Glomerular visceral epithelial cell (primary cell): Measurements from ENCODE around the gene CPSF7.
A peak's percentile ranks its signal among the peaks of the same experiment; 100 is the strongest.
"Not testable (repeated sequence)": the region's sequence is repeated elsewhere in the genome, so short reads cannot be mapped to it uniquely, and the experiment has no call there.

ENCODE experiments used
- DNase-seq: peaks from one replicate; pipeline ENCODE4 v3.0.0-alpha.2; 2016; ENCODE audit errors: extremely low spot score

The CPSF7 gene

DNA sequence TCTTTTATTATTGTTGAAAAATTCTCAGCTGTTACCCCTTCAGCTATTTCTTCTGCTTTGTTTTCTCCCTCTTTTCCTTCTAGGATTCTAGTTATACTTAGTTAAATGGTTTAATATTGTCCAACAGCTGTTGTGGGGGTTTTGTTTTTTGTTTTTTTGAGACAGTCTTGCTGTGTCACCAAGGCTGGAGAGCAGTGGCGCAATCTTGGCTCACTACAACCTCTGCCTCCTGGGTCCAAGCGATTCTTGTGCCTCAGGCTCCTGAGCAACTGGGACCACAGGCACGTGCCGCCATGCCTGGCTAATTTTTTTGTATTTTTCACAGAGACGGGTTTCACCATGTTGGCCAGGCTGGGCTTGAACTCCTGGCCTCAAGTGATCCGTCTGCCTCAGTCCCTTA is 12.8 kb upstream of the CPSF7 start:
- DNase-seq = no peak

DNA sequence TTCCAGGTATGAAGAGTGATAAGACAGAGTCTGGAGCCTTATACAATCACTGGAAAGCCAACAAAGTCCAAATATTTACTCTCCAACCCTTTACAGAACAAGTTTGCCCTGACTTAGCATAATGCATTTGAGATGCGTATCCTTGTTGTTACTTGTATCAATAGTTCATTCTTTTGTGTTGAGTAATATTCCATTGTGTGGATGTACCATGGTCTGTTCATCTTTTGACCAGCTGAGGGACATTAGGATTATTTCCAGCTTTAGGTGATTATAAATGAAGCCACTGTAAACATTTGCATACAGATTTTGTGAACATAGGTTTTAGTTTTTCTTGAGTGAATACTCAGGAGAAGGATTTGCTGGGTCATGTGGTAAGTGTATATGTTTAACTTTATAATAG is 9.8 kb upstream of the CPSF7 start:
- DNase-seq = no peak

DNA sequence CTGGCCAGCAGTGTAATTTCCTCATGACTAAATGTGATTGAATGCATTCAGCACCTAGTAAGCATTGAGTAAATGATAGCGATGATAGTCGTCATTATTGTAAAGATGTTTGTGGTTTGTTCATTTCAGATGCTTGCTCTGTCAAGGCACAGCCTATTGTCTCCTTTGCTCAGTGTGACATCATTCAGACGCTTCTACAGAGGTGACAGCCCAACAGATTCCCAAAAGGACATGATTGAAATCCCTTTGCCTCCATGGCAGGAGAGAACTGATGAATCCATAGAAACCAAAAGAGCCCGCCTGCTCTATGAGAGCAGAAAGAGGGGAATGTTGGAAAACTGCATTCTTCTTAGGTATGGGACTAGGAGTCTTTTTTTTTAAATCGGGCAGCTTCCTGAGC is 7.7 kb upstream of the CPSF7 start:
- DNase-seq = no peak

DNA sequence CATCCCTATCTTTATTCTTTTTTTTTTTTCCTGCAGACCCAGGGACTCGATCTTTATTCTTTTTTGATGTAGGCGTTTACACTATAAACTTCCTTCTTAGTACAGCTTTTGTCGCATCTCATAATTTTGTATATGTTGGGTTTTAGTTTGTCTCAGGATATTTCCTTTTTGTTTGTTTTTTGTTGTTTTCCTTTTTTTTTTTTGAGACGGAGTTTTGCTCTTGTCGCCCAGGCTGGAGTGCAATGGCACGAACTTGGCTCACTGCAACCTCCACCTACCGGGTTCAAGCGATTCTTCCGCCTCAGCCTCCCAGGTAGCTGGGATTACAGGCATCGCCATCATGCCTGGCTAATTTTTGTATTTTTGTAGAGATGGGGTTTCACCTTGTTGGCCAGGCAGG is 1.1 kb upstream of the CPSF7 start:
- DNase-seq = not testable (repeated sequence)

DNA sequence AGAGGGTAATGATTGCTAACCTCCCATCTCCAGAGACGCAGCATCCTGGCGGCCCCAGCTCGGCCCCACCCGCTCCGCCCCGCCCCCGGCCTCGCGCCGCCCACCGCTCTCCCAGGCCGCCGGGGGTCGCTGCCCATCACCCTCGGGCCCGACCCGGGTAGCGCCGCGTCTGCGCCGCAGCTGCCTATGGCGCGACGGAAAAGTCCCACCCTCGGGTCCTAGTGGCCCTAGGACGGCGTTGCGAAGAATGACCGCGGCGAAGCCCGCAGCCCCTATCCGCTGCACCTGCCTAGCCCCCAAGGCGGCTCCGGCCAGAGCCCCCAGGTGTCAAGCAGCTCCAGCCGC is 457 bp downstream of the CPSF7 start:
- peak; percentile 67 for DNase-seq

DNA sequence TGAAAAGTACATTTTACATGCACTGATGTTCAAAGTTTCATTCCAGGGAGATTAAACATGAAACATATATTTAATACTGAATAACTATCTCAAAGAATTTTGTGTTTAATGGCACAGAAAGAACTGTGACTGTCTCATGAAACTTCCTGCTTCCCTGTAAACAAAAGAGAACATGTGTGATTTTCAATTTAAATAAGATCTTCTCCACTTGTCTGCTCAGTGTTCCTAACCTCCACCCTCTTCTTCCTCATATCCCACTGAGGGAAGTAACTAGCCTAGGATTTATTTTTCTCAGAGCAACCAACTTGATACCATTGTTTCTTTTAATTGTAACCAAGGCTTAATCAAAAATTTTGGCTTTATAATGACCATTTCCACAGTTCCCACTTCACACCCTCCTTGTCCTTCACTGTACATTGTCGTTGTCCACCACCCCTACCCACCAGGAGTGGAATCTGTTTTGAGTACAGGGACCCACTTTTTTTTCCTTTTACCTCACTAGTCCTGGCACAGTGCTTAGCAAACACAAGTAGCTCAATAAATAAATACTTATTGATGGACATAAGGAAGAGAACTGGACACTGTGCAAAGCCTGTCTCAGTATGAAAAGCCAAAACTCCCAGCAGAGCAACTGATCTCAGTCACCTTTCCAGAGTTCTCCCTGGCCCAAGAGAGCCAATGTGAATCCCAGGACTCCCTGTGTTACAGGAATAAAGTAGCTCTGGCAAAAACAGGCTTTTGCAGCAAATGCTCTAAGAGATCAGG is 4.2 kb downstream of the CPSF7 start:
- DNase-seq = no peak

DNA sequence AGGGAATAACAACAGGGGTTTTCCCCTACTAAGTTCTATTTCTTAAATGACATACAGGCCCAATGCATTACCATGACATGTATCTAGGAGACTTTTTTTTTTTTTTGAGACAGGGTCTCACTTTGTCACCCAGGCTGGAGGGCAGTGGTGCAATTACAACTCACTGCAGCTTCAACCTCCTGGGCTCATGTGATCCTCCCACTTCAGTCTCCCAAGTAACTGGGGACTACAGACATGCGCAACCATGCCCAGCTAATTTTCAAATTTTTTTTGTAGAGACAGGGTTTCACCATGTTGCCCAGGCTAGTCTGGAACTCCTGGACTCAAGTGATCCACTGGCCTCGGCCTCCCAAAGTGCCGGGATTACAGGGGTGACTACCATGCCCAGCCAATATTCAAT is 7.5 kb downstream of the CPSF7 start:
- DNase-seq = no peak

DNA sequence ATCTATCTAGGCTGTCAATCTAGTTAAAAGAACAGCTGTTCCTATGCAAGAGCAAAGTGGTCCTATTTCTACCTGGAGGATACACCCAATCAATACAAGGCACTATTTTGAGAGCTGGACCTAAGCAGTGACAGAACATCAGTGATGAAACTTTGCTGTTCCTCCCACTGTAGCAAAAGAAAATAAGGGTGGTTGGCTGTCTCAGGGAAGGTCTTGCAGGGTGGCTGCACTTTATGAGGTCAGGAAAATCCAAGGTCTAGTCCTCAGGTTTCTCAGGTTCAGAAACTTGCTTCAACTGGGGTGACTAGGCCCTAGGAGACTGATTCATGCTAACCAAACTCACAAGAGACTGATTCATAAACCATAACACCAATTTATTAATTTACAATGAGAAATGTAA is 11.6 kb downstream of the CPSF7 start:
- DNase-seq = peak; percentile 38

DNA sequence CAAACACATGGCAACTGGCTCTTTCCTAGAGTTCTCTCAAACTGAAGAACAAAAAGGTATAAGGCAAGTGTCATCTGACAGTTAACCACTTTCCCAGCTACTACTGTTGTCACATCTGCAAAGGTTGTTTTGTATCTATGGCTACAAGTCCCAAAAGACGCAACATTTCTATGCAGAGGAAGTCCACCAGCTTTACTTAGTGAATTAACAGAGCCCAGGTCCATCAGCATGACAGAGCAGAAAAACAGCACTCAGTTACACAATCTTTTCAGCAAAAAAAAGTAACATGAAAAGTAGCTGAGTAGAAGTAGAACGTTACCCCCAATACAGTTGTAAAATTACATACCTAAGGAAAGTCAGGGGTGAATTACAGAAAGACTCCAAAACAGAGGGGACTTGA is 12.1 kb downstream of the CPSF7 start:
- DNase-seq = no peak

DNA sequence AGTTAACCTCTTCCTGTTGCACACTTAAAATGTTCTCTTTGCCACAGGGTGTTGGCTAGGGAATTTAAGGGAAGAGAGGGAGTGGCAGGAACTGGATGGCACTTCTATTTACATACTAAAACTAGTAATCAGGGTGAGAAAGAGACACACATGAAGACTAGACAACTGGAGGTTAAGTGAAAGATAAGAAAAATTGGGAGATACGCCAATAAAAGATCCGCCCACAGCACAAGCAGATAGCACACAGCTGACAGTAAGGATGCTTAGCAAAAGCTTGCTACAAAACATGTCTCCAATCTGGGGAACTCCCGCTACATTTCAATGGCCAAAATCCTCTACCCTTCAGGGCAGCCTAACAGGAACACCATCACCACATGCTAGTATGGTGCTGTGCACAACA is 12.8 kb downstream of the CPSF7 start:
- DNase-seq = no peak

DNA sequence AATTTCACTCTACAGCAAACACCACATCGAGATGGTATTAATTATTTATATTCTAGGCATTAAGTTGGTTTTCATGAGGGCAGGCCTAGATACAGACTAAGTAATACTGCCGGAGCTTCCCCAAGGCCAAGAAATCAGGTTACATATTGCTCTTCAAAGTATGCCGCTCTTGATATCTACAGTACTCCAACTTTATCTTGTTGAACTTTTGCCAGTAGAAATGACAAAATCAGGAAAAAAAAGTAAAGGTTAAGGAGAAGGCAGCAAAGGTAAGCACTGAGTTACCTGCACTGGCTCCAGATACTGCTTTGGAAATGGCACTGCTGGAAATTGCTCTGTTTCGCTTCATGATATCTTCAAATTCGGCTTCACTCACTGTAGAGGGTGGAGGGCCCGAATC is 14.4 kb downstream of the CPSF7 start:
- DNase-seq = no peak

DNA sequence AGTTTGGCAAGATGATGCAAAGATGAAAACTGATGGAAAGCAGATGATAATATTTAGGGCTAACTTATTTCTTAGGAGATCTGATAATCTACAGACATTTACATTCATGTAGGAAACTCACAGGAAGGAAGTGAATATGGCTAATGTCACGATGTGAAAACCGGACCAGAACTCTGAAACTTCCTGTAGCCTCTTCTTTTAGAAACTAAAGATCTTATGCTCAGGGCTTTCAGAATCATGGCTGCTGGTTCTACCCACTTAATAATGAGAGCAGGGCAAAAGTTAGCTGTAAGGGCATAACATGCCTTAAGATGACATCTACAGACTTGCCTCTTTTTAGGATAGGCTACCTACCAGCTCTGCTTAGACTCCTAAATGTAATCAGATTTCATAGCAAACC is 15.2 kb downstream of the CPSF7 start:
- no peak for DNase-seq

DNA sequence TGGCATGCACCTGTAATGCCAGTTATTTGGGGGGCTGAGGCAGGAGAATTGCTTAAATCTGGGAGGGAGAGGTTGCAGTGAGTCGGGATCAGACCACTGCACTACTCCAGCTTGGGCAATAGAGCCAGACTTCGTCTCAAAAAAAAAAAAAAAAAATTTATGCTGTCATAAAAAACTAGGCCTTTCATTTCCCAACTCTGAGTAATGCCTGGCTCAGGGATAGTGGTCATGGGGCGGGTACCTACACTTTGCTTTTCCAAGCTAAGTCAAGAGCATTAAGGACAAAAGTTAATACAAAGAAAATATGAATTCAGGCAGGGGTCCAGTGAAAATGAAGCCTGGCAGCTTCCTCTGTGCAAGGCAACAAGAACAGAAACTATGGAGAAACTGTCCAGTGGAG is 16.3 kb downstream of the CPSF7 start:
- no peak for DNase-seq

DNA sequence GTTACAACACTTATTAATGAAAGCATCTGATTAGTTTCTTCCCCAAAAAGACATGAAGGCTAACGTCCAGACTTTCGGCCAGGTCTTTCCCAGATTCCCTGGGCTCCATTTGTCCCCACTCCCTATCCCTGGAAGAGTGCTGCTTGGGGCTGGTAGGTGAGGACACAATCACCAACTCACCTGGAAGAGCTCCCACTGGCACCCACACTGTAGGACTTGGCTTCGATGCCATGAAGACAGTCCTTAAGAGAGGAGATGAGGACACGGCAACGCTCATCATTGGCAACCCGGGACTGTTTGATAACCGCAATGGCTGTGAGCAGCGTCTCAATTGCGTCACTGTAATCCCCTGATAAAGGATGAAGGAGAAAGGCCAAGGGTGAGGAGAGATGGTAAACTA is 18.2 kb downstream of the CPSF7 start:
- no peak for DNase-seq

DNA sequence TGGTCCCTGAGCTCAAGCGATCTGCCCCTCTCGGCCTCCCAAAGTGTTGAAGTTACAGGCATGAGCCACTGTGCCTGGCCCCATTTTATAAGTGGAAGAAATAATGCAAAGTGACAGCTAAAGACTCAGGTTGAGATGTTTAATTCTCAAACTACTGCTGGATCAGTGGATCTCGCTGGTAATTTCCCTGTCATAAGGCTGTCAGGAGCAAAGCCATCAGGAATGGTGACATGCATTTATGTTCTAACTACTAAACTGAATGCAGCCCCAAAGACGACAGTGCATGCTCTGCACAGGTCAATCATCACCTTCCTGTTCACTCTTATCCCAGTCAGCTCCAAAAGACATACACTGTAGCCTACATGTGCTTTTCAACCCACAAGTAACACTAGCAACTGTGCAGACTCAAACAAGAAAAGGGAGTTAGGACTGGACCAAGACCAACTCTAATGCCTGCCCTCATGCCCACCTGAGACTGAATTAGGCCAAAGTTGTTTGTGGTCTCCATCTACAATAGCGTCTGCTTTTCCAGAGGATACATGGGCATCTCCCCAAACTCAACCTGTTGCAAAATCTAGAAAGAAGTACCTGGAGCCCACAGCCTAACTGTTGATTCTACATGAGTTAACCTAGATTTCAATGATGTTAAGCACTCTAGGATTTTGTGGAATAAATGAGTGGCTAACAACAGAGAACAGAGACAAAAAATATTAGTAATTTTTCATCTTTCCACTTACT is 22.6 kb downstream of the CPSF7 start:
- DNase-seq = no peak

DNA sequence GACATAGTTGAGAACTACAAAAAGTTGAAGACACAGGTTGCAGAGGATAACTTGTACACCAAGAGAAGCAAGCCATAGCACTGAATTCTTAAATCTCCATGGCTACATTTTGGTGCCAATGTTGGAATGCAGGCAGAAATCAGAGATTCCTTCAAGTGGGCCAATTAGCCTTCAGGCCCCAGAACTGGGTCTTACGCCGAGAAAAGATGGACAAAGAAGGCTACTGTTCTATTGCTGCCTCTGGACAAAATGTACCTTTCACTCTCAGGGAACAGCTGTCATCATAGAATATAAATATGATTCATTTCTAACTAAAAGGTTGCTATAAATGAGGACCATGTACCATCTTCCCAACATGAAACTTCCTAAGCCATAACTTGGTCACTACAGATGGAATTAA is 23.7 kb downstream of the CPSF7 start:
- no peak for DNase-seq

DNA sequence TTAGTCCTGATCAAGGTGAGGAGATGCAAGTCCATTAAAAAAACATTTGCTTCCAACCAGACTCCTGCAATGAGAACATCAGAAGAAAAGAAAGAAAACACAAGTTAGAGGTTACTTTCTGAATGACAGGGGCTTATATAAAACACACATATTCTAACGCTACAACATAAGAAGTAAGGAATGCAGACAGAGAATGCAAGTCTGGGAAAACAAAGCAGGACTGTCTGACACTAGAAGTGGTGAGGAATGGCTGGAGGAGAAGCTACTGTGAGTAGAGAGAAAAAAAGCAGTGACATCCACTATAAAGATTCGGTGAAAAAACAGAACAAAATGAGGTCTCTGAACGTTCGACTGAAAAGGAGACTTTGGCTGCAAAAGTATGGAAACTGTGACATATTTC is 25.1 kb downstream of the CPSF7 start:
- DNase-seq = no peak

DNA sequence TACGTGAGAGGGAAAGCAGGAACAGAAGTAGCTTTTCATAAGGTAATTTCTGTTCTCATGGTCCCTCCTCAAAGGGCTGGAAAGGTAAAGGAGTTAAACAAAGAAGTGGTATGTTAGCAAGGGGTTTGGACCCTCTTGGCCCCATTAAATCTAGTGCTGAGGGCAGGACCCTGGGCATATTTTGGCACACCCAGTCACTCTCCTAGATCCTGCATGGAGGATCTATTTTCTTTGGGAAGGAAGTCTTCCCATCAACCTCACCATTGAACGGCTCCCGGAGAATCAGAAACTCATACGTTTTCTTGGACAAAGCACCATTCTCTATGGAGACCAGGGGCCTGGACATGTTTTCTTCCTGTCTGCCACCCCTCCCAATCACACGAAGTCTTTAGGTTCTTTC is 25.7 kb downstream of the CPSF7 start:
- no peak for DNase-seq

DNA sequence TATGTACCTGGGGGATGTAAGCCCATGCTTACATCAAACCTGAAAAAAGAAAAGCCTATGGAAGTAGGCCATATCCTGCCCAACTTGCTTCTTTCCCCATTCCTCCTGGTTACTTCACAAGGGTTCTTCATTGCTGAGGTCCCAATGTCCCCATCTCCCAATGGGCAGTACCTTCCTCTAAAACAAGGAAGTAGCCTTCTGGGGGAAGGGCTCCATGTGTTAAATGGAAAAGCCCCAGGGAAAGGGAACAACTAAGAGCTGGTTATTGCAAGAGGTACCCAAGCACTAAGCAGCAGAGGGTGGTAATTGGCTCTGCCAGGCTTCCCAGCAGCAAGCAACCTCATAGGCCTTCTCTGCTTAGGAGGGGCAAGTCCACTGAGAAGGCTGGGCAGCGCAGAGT is 26.1 kb downstream of the CPSF7 start:
- DNase-seq = no peak

DNA sequence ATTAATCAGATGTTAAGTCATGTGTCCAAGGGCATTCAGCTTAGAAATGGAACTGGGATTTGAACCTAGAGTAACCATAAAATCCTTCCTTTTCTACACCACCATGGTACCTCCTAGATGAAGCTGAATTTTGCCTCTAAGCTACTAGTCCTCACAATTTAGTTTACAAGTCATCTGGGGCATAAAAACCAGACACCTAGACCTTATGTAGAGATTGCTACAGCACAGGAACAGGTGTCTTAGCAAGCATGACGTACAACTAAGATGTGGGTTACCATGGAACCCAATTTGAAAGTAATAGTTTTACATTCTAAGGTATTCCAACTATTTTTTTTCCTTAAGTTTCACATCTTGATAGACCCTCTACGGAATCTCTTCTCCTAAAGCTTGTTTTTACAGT is 28.2 kb downstream of the CPSF7 start:
- no peak for DNase-seq

DNA sequence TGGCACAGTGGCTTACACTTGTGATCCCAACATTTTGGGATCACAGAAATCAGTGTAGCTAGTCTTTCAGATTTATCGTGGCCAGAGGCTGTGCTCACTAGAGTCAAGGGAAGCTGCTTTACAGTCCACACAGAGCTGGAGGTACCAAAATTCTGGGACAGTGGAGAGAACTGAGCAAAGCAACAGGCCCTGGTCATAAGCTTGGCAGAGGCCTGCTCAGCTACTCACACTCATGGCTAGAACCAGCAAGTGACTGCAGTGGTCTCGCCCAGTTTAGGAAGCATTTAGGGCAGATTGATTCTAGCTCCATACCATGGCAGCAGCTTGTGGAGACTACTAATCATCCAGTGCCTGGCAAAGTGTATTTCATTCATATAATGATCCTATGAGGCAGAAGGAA is 28.6 kb downstream of the CPSF7 start:
- no peak for DNase-seq

DNA sequence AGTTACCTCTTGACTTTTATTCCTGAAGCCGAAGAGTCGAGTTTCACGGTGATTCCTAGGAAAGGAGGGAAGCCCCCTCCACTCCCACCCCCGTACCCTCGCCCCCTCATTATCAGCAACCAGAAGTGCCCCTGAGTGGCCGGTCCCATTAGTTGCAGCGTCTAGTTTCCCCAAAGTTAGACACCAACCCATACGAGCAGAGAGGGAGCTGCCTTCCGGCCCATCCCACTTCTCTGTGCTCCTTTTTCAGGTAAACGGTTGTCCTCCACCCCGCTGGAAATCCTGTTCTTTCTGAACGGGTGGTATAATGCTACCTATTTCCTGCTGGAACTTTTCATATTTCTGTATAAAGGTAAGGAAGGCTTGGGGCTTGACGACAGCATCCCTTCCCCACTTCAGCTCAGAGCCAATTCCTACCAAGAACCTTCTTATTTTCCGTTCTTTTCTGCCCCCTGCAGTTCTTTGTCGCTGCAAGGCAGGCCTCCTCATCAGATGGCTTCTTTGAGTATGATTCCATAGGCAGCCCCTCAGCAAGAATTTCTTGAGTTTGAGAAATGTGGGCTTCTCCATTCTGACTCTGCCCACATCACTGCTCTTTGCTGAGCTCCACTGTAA is 36.7 kb downstream of the CPSF7 start:
- peak; percentile 20 for DNase-seq

DNA sequence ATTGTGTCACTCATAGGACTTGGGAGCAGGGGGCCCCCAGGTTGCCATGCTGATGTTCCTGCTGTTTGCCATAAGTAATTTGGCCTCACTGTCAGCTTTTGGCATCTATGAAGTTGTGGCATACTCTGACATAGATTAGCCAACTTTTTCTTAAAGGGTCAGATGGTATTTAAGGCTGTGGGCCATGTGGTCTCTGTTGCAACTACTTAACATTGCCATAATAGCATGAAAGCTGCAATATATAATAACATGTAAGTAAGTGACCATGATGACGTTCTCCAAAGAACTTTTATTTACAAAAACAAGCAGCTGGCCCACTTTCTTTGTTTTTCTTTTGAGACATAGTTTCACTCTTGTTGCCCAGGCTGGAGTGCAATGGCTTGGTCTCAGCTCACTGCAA is 39.6 kb downstream of the CPSF7 start:
- no peak for DNase-seq
